ENCODE measurements around the gene GRIK2.

GRIK2 gene

GRCh38 chr6:101711518-101711917, 318.0 kb downstream of the GRIK2 start:
- no peak for DNase-seq (ENCODE audit: low read depth in 3 of 3)

DNA sequence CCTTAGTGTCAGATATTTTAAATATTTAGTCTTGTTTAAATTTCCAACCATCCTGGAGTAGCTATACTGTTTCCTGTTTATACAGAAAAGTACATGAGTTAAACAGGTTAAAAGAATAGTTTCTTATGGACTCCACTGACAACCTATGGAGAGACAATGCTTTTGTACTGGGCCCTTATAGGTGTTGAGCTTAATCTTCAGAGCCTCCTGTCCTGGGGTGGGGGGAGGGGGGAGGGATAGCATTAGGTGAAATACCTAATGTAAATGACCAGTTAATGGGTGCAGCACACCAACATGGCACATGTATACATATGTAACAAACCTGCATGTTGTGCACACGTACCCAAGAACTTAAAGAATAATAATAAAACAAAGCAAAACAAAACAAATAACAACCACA, 322.9 kb downstream of the GRIK2 start:
- no peak for DNase-seq (ENCODE audit: low read depth in 3 of 3)

GRCh38 chr6:101716810-101717209, 323.3 kb downstream of the GRIK2 start:
- no peak for DNase-seq (ENCODE audit: low read depth in 3 of 3)

GRCh38 chr6:101719521-101719920, 326.0 kb downstream of the GRIK2 start:
- DNase-seq (ENCODE audit: low read depth in 3 of 3): no peak

DNA sequence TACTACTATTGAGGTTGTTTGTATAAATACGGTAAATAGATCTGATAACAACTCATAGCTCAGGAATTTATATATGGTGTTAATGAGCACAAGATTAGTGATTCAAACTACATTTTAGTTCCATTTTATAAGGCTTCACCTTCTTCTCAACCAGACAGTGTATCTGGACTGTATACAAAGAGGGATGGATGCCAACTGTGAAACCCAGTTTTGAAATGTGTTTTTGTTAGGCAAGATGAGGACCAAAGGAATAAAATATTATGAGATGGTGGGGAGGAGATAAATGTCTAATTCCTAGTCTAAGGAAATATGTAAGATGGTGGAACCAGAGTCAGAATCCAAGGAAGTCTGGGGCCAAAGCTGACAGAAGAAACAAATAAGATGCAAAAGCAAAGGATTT, 329.0 kb downstream of the GRIK2 start:
- DNase-seq (ENCODE audit: low read depth in 3 of 3): no peak

DNA sequence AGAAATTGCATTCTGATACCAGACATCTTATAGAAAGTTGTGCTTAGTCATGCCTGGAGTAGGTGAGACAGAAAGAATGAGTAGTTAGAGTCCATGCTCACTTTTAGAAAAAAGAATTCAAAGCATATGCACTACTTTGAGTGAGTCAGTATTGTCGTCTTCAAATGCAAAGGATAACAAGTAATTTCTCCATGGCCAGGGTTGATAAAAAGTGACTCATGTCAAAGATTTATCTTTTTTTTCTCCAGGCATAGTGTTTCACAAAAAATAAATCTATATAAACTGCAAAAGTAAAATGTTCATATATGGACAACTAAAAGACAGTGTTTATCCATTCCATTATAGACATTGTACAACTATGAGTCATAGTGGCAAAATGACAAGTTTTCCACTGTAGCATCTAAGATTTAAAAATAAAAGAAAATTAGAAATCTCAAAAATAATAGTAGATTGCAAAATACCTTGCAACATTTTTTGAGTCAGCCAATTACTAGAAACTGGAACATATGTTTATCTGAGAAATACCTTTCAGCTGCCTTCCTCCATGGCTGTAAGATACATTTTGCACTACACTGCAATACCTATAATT, 329.6 kb downstream of the GRIK2 start:
- DNase-seq (ENCODE audit: low read depth in 3 of 3): no peak

DNA sequence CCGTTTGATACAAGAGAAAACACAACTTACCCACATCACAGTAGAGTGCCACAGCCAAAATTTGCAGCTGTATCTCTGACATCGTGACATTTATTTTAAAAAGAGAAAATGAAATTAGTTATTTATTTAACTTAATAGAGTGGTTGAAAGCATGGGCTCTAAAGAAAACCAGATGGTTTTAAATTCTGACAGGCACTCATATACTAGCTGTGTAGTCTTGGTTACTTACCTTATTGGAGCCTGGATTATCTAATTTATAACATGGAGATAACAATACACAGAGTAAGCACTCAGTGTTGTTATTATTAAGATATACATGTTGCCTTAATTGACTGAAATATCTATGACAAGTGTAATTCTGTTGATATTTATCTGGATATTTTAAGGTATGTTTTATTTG, 334.9 kb downstream of the GRIK2 start:
- DNase-seq (ENCODE audit: low read depth in 3 of 3): no peak

DNA sequence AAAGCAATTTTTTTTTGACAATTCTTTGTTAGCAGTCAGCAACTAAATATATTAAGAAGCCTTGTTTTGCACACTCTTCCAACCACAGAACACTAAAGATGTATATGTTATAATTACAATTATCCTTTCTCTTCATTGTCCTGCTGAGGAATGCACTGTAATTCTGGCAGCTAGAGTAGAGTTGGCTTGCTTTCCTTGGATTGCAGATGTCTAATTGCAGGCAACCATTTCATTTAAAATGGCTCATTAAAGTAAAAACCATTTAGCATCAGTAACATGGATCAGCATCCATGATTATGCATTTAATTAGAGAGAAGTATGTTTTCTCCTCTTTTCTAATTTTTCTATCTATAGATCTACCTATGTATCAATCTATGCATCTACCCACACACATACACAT, 335.4 kb downstream of the GRIK2 start:
- no peak for DNase-seq (ENCODE audit: low read depth in 3 of 3)

DNA sequence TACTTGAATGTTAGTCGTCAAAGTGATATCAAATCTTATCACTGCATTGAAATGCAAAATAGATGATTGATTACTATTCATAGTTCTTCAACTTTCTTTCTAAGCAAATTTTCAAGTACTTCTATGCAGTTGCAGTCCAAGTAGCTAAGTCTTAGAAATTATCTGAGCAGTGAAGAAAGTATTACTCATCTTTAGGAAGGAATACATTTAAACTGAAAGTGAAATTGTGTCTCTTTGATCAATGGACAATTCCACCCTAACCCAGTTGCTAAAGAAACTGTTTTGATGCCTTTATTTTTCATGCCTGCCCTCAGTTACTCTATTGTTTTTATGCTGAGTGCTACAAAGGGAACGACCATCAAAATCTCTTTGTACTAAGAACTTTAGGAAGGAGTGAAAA, 337.4 kb downstream of the GRIK2 start:
- no peak for DNase-seq (ENCODE audit: low read depth in 3 of 3)

GRCh38 chr6:101733899-101734298, 340.4 kb downstream of the GRIK2 start:
- DNase-seq (ENCODE audit: low read depth in 3 of 3): no peak

DNA sequence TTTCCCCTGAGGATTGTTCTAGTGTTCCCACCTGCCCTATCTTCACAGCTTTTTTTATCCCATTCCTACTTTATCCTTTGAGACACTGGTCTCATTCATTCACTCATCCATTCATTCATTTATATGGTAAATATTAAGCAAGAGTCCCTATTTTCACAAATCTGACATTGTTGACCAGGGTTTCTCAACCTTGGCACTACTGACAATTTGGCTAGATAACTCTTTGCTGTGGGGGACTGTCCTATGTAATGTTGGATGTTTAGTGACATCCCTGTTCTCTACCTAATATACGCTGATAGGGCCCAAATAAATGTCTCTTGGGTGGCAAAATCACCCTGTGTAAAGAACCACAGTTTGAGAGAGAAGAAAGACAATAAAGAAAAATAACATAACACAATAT, 345.0 kb downstream of the GRIK2 start:
- no peak for DNase-seq (ENCODE audit: low read depth in 3 of 3)

DNA sequence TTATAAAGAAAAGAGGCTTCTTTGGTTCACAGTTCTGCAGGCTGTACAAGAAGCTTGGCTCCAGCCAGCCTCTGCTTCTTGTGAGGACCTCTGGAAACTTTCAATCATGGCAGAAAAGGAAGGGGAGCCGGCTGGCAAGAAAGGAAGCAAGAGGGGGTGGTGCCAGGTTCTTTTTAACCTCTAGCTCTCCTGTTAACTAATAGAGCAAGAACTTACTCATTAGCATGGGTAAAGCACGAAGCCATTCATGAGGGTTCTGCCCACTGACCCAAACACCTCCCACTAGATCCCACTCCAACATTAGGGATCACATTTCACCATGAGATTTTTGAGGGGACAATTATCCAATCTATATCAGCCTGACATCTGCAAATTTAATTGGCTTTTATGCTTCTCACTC, 347.1 kb downstream of the GRIK2 start:
- DNase-seq (ENCODE audit: low read depth in 3 of 3): no peak

- no peak for DNase-seq (ENCODE audit: low read depth in 3 of 3)
Observed at GRCh38 chr6:101741474-101742171, 348.1 kb downstream of the GRIK2 start.

GRCh38 chr6:101747160-101747559, 353.7 kb downstream of the GRIK2 start:
- no peak for DNase-seq (ENCODE audit: low read depth in 3 of 3)

- no peak for DNase-seq (ENCODE audit: low read depth in 3 of 3)
Observed at GRCh38 chr6:101747716-101748115, 354.2 kb downstream of the GRIK2 start.

- DNase-seq (ENCODE audit: low read depth in 3 of 3): no peak
Observed at GRCh38 chr6:101755931-101756330, 362.4 kb downstream of the GRIK2 start.

- DNase-seq (ENCODE audit: low read depth in 3 of 3): no peak
Observed at GRCh38 chr6:101758368-101758767, 364.9 kb downstream of the GRIK2 start.

DNA sequence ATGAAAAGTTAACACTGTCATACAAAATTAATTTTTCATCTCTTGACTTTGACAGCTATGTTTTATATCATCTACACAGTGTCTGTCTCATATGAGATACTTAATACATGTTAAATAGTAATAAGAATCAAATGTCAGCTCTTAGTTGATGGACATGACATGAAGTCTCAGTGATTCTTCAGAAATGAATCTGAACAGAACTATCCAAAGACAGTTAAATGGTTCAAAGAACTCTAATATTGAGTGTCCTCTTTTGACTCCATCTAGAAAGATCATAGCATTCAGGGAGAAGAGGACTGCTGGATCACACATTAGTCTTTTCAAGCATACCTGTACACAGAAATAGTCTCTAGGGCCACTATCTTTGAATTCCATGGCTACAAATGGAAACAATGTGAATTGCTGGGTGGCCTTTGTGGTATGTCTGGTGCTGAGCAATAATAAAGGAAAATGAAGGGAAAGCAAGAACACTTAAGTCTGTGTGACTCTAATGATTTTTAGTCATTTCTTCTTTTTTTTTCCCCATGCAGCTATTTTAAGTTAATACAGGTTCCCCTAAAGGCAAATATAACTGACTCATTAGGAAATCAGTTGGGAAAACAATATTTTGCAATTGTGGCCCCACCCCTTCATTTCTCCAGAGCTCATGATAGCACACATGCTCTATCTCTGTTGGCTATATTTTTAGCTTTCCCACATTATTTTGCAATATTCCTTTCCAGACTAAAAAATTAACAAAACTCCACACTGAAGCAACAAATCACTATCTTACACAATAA, 367.5 kb downstream of the GRIK2 start:
- DNase-seq (ENCODE audit: low read depth in 3 of 3): no peak

GRCh38 chr6:101762851-101763250, 369.3 kb downstream of the GRIK2 start:
- DNase-seq (ENCODE audit: low read depth in 3 of 3): no peak

- no peak for DNase-seq (ENCODE audit: low read depth in 3 of 3)
Observed at GRCh38 chr6:101765281-101765680, 371.8 kb downstream of the GRIK2 start.

DNA sequence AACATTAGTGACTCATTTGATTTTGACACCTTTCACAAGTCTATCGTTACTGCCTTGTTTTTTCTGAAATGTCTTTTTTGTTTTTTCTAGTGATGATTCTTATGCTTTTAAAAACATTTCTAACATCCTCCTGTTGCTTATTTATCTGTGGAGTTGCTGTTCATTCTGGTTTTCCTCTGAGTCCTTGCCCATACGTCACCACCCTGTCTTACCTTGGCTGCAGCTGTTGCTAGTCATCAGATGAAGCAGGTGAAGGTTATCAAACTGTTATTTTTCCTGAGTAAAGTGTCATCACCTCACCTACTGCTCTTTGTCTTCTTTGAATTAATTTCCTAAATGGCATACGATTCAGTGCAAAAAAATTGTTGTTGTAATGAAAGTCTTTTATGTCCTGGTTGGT, 376.6 kb downstream of the GRIK2 start:
- DNase-seq (ENCODE audit: low read depth in 3 of 3): no peak

- no peak for DNase-seq (ENCODE audit: low read depth in 3 of 3)
Observed at GRCh38 chr6:101776919-101777350, 383.4 kb downstream of the GRIK2 start.

- no peak for DNase-seq (ENCODE audit: low read depth in 3 of 3)
Observed at GRCh38 chr6:101777646-101778045, 384.1 kb downstream of the GRIK2 start.

Data from stimulated activated CD4-positive, alpha-beta T cell treated with anti-CD3 and anti-CD28 coated beads, TNF-alpha, amount 100 ng/mL, for 4 hours (primary cell).